GM23338 (cell line): ENCODE measurements around the gene F11R. TPM values are rescaled to one million over a fixed set of nuclear protein-coding genes. Genes with fewer than 3 reads are reported as not detected.
"Not testable (repeated sequence)": the region's sequence is repeated elsewhere in the genome, so short reads cannot be mapped to it uniquely, and the experiment has no call there.

Source experiments
- ATAC-seq: fragments of 200-7000 bp; cut with Tn5 transposase; 3 replicates; pipeline ENCODE4 v1.9.1; 2020
- DNase-seq: peaks from one replicate; pipeline ENCODE4 v3.0.0-alpha.2; 2015; ENCODE audit warnings: low spot score
- H2AFZ ChIP-seq: fragments of 200-600 bp; sonication (generic); 2 replicates; pipeline ENCODE4 v1.8.0; 2016; ENCODE audit warnings: antibody characterized with exemption, mild to moderate bottlenecking, moderate library complexity
- H3F3A ChIP-seq: fragments of 200-600 bp; sonication (generic); replicated peaks from 2 replicates; pipeline ENCODE4 v1.8.0; 2017; ENCODE audit warnings: antibody characterized with exemption, mixed run types, low read depth
- H3K27ac ChIP-seq: fragments of 200-600 bp; sonication (generic); 2 replicates; pipeline ENCODE4 v1.6.1; 2016; ENCODE audit warnings: low read depth
- H3K27me3 ChIP-seq: fragments of 200-600 bp; sonication (generic); 2 replicates; pipeline ENCODE4 v1.8.0; 2016; ENCODE audit warnings: mild to moderate bottlenecking, mixed run types, moderate library complexity; ENCODE audit not compliant: insufficient read depth
- H3K36me3 ChIP-seq: fragments of 200-600 bp; sonication (generic); 2 replicates; pipeline ENCODE4 v1.8.0; 2016; ENCODE audit warnings: mild to moderate bottlenecking; ENCODE audit not compliant: insufficient read depth
- H3K4me1 ChIP-seq: fragments of 200-600 bp; sonication (generic); 2 replicates; pipeline ENCODE4 v1.8.0; 2016; ENCODE audit warnings: mild to moderate bottlenecking, moderate library complexity; ENCODE audit not compliant: insufficient read depth
- H3K4me2 ChIP-seq: fragments of 200-600 bp; sonication (generic); 2 replicates; pipeline ENCODE4 v1.7.1; 2017; ENCODE audit warnings: mixed run types
- H3K4me3 ChIP-seq: fragments of 200-600 bp; sonication (generic); 2 replicates; pipeline ENCODE4 v1.6.1; 2016; ENCODE audit warnings: mixed run types
- H3K79me2 ChIP-seq: fragments of 200-600 bp; sonication (generic); replicated peaks from 2 replicates; pipeline ENCODE4 v1.8.0; 2017; ENCODE audit warnings: mild to moderate bottlenecking; ENCODE audit not compliant: insufficient read depth
- H3K9me2 ChIP-seq: fragments of 200-600 bp; sonication (generic); 2 replicates; pipeline ENCODE4 v1.8.0; 2017; ENCODE audit not compliant: insufficient read depth
- H4K20me1 ChIP-seq: fragments of 200-600 bp; sonication (generic); replicated peaks from 2 replicates; pipeline ENCODE4 v1.8.0; 2017; ENCODE audit warnings: mild to moderate bottlenecking; ENCODE audit not compliant: insufficient read depth
- H3K27ac Mint-ChIP-seq: 2 replicates; pipeline ENCODE4 v1.8.0; 2020; ENCODE audit warnings: inconsistent platforms, mild to moderate bottlenecking, moderate library complexity, mixed read lengths
- H3K27me3 Mint-ChIP-seq: 3 replicates; pipeline ENCODE4 v1.8.0; 2022; ENCODE audit warnings: low read depth, mild to moderate bottlenecking, moderate library complexity, mixed read lengths, inconsistent platforms; ENCODE audit not compliant: insufficient read depth, poor library complexity
- H3K36me3 Mint-ChIP-seq: 3 replicates; pipeline ENCODE4 v1.8.0; 2021; ENCODE audit warnings: low read depth, mild to moderate bottlenecking, inconsistent platforms, moderate library complexity, mixed read lengths
- H3K4me1 Mint-ChIP-seq: 3 replicates; pipeline ENCODE4 v1.8.0; 2020; ENCODE audit warnings: mild to moderate bottlenecking, inconsistent platforms, mixed read lengths
- H3K4me3 Mint-ChIP-seq: 3 replicates; pipeline ENCODE4 v1.8.0; 2021; ENCODE audit warnings: moderate library complexity, mild to moderate bottlenecking, inconsistent platforms, mixed read lengths
- H3K9me3 Mint-ChIP-seq: 3 replicates; pipeline ENCODE4 v1.8.0; 2020; ENCODE audit warnings: moderate library complexity, mild to moderate bottlenecking, inconsistent platforms, mixed read lengths
- CREB1 ChIP-seq: fragments of 250-450 bp; sonication (Bioruptor Pico); IDR thresholded peaks from 2 replicates; pipeline ENCODE4 v1.5.0; 2020; ENCODE audit warnings: low read depth, mild to moderate bottlenecking, moderate library complexity
- CTCF ChIP-seq, 2 experiments: fragments of 200-600 bp in 1 of 2; sonication (generic) in 1 of 2; conservative IDR thresholded peaks; 2 replicates each; pipeline versions ENCODE4 v1.5.1 to v1.6.1; 2016 to 2017; ENCODE audit warnings: antibody characterized with exemption in 2 of 2, low read depth in 2 of 2, mild to moderate bottlenecking in 2 of 2, moderate library complexity in 1 of 2
- ETS1 ChIP-seq: IDR thresholded peaks from 2 replicates; pipeline ENCODE4 v1.6.1; 2016; ENCODE audit warnings: antibody characterized with exemption
- EZH2 ChIP-seq: fragments of 200-600 bp; sonication (generic); IDR thresholded peaks from one replicate; pipeline ENCODE4 v1.8.0; 2017; ENCODE audit warnings: antibody characterized with exemption, mild to moderate bottlenecking, low read depth; ENCODE audit not compliant: unreplicated experiment
- STAT1 ChIP-seq: IDR thresholded peaks from one replicate; pipeline ENCODE4 v1.6.1; 2016; ENCODE audit warnings: antibody characterized with exemption; ENCODE audit not compliant: unreplicated experiment
- ZNF114 ChIP-seq: fragments of 250-450 bp; sonication (Bioruptor Pico); IDR thresholded peaks from 2 replicates; pipeline ENCODE4 v1.5.0; 2020; ENCODE audit warnings: mild to moderate bottlenecking, moderate library complexity
- ZNF331 ChIP-seq: fragments of 250-450 bp; sonication (Bioruptor Pico); IDR thresholded peaks from 2 replicates; pipeline ENCODE4 v1.5.0; 2020; ENCODE audit warnings: low read depth, mild to moderate bottlenecking, moderate library complexity
- polyA plus RNA-seq: library from polyadenylated mRNA; unstranded; fragments of >200 nt; fragmentation: Nextera tagmentation; extraction: Ambion mirVana; gene quantifications from 2 replicates; pipeline ENCODE4 v1.2.1, GENCODE V29; 2016
- total RNA-seq: library from RNA; depleted of rRNA; stranded (reverse); fragments of >200 nt; shearing (Covaris generic); gene quantifications from 2 replicates; pipeline ENCODE4 v1.2.3, GENCODE V29; 2014

F11R gene
- total and polyA plus RNA-seq, 2 experiments from 2014 or later: 51.0 to 169 TPM

- TF ChIP-seq EZH2 (no peak), ZNF114 (CRISPR knock-in tag) (no peak), CREB1 (CRISPR knock-in tag) (no peak), STAT1 (no peak), CTCF (conservative IDR thresholded peaks at IDR 0.05; ENCODE audit: low read depth in 2 of 2) (no peak), ETS1 (no peak), ZNF331 (CRISPR knock-in tag) (no peak)
Measured at GRCh38 chr1:160949881-160950280, 71.1 kb downstream of the F11R start (continued).

GRCh38 chr1:160949216-160949880 is 71.6 kb downstream of the F11R start:
- H4K20me1 ChIP-seq, H3K79me2 ChIP-seq, H3K4me2 ChIP-seq, H3K9me3 Mint-ChIP-seq, H3K9me2 ChIP-seq, H3K36me3 ChIP-seq, H3K27me3 Mint-ChIP-seq, H3K27ac ChIP-seq, H3K4me3 Mint-ChIP-seq, H3K4me1 ChIP-seq, H3K36me3 Mint-ChIP-seq, H3K27me3 ChIP-seq, DNase-seq, H3F3A ChIP-seq, ATAC-seq, H3K27ac Mint-ChIP-seq, H2AFZ ChIP-seq, H3K4me3 ChIP-seq: not testable (repeated sequence)
- peaks cover 46% of the 10 kb centered on the region for H3K4me1 Mint-ChIP-seq

- 0 out of 2 replicates have a peak overlapping the region, but pooled peaks have one; percentile 23 for H2AFZ ChIP-seq
Measured at GRCh38 chr1:160947174-160947759, 73.7 kb downstream of the F11R start.

GRCh38 chr1:160945881-160946280 is 75.1 kb downstream of the F11R start:
- DNase-seq, H3K4me3 ChIP-seq, H3K4me1 ChIP-seq, H3K27ac Mint-ChIP-seq, H4K20me1 ChIP-seq, H3K4me2 ChIP-seq, H3K9me2 ChIP-seq, H3K79me2 ChIP-seq, H3K27ac ChIP-seq, H3K27me3 ChIP-seq, ATAC-seq, H3F3A ChIP-seq, H3K36me3 ChIP-seq, H2AFZ ChIP-seq, H3K27me3 Mint-ChIP-seq, H3K36me3 Mint-ChIP-seq, H3K4me3 Mint-ChIP-seq: not testable (repeated sequence)
- Mint-ChIP-seq H3K9me3 (peaks cover 16% of the 10 kb centered on the region; the same call in 2 of the 3 replicates), H3K4me1 (peaks cover 29% of the 10 kb centered on the region; the same call in 2 of the 3 replicates)

More at GRCh38 chr1:160947174-160947759, 73.7 kb downstream of the F11R start:
- peaks cover 32% of the 10 kb centered on the region; the same call in 2 of the 3 replicates for H3K4me1 Mint-ChIP-seq
- H3F3A ChIP-seq, H3K79me2 ChIP-seq, H3K27ac ChIP-seq, H3K4me1 ChIP-seq, H3K36me3 Mint-ChIP-seq, H3K4me2 ChIP-seq, H3K9me2 ChIP-seq, H3K9me3 Mint-ChIP-seq, H3K4me3 ChIP-seq, H4K20me1 ChIP-seq, H3K36me3 ChIP-seq, H3K4me3 Mint-ChIP-seq, H3K27me3 ChIP-seq, H3K27me3 Mint-ChIP-seq, ATAC-seq, H3K27ac Mint-ChIP-seq: not testable (repeated sequence)
- peak; percentile 20 for DNase-seq
